ENCODE data around the gene FUNDC2. TPM values are rescaled to one million over a fixed set of nuclear protein-coding genes. Genes with fewer than 3 reads are reported as not detected.

The FUNDC2 gene
- total RNA-seq, 4 donors from 2014 or later: 7.8 to 51.7 (median 34.7) TPM

DNA sequence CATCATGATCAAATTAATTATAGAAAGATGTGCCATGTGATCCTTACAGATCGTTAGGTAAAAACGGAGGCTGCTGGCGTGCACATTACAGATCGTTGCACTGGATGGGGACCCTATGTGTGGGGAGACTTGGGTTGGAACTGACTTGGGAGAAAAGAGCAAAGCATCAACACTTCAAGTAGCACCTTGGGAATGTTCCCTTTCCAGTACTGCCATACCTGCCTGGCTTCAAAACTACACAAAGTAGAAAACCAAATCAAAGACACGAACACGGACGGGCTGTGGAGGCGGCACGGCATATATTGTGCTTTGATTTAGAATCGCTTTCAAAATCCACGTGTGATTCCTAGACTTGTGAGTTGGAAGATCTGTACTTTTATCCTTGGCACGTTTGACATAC is 43.4 kb downstream of the FUNDC2 start:
- H3K27ac ChIP-seq: peak overlapping the region; percentile 79 to 94 (median 90)
- peak overlapping the region; percentile 42 to 77 (median 68) for H3K4me3 ChIP-seq
- DNase-seq: no peak
- WGBS, 2 donors: 0 to 48% methylated on average over 11 to 12 of the region's 12 CpGs
- no peaks in the 10 kb centered on the region for H3K36me3 ChIP-seq
- TF ChIP-seq, protein P1, sequence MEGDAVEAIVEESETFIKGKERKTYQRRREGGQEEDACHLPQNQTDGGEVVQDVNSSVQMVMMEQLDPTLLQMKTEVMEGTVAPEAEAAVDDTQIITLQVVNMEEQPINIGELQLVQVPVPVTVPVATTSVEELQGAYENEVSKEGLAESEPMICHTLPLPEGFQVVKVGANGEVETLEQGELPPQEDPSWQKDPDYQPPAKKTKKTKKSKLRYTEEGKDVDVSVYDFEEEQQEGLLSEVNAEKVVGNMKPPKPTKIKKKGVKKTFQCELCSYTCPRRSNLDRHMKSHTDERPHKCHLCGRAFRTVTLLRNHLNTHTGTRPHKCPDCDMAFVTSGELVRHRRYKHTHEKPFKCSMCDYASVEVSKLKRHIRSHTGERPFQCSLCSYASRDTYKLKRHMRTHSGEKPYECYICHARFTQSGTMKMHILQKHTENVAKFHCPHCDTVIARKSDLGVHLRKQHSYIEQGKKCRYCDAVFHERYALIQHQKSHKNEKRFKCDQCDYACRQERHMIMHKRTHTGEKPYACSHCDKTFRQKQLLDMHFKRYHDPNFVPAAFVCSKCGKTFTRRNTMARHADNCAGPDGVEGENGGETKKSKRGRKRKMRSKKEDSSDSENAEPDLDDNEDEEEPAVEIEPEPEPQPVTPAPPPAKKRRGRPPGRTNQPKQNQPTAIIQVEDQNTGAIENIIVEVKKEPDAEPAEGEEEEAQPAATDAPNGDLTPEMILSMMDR (IDR thresholded peaks at IDR 0.05): no peak
- TF ChIP-seq POLR2A (IDR thresholded peaks at IDR 0.05): no peak
- H3K27me3 ChIP-seq: no peaks in the 10 kb centered on the region
- intact Hi-C loops (cut with DNase I): no loop called here
- no peaks in the 10 kb centered on the region for H3K9me3 ChIP-seq
- peaks cover 0 to 43% (median 8%) of the 10 kb centered on the region in 3 donors for H3K4me1 ChIP-seq

DNA sequence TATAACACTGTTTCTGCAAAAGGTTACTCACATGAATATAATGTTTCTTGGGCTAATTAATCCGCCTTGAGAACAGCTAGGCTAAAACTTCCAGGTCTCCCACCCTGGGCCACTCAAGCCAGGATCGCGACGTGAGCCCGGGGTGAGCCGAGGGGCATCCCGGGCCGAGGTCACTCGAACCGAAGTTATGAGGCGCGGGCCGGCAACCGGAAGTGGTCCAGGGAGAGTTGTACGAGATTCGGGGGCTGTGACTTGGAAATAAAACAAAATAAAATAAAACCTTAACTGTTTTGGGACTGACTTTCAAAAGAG is 44.0 kb downstream of the FUNDC2 start:
- TF ChIP-seq, protein P1 (IDR thresholded peaks at IDR 0.05): no peak
- no peak for TF ChIP-seq POLR2A (IDR thresholded peaks at IDR 0.05)
- peaks cover 0 to 38% (median 8%) of the 10 kb centered on the region in 3 donors for H3K4me1 ChIP-seq
- no peak for DNase-seq
- WGBS, 2 donors: 0 to 40% methylated on average over 8 to 16 of the region's 16 CpGs
- intact Hi-C loops (cut with DNase I): no loop called here
- H3K27me3 ChIP-seq: no peaks in the 10 kb centered on the region
- peaks cover 0 to under 1% (median 0%) of the 10 kb centered on the region in 3 donors for H3K36me3 ChIP-seq
- peak overlapping the region; percentile 42 to 77 (median 68) for H3K4me3 ChIP-seq
- H3K9me3 ChIP-seq: no peaks in the 10 kb centered on the region
- peak overlapping the region; percentile 79 to 94 (median 90) for H3K27ac ChIP-seq

- peak within 1 kb of the TSS; percentile 79 to 94 (median 90) for H3K27ac ChIP-seq
- no peaks in the 10 kb centered on the region for H3K9me3 ChIP-seq
- DNase-seq: peak; percentile 38
- H3K4me3 ChIP-seq: peak within 1 kb of the TSS; percentile 54 to 77 (median 68)
- H3K36me3 ChIP-seq: peaks cover 0 to 5% (median 0%) of the 10 kb centered on the region in 3 donors
- H3K27me3 ChIP-seq: no peaks in the 10 kb centered on the region
- TF ChIP-seq POLR2A (IDR thresholded peaks at IDR 0.05): peak in 2 of 4 donors; percentile 69 to 74
- TF ChIP-seq, protein P1 (IDR thresholded peaks at IDR 0.05): no peak
- intact Hi-C loops (cut with DNase I): no loop called here
- WGBS, 2 donors: 0 to 27% methylated on average over 4 to 12 of the region's 81 CpGs
- H3K4me1 ChIP-seq: peaks cover 0 to 34% (median 8%) of the 10 kb centered on the region in 3 donors
Observed at GRCh38 chrX:155070975-155071693, 44.5 kb downstream of the FUNDC2 start, which contains the start of the genes BRCC3, CMC4 and MTCP1. TSS of gene BRCC3 (plus strand) at chrX:155071508. CDS start at chrX:155071528, 20 bp downstream. TSS of gene CMC4 (minus strand) at chrX:155071136. CDS start at chrX:155064023, 7,113 bp downstream. TSS of gene MTCP1 (minus strand) at chrX:155071136. CDS start at chrX:155066010, 5,126 bp downstream.

DNA sequence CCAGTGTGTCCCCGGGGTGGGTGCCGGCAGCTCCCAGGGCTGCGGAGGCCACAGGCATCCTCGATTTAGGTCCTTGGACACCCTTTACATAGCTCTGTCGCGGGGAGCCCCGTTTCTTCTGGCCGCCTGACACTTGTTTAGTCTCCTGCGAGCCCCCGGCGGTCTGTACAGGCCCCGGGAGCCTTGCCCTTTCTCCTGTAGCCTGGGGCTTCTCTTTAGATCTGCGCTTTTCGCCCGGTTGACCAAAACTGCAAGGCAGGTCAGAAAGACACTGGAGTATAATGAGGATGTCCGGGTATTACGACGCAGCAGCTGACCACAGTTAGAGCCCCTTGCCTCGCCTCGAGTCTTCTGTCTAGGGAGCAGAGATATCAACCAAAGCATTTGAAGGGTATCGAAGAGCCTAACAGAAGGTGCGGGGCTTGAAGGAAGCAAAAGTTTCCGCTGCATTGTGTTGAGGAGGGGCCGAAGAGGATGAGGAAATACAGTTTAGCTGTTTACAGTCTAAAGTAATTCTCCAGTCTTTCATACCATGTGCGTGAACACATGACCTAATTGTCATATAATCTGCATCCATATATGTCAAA is 45.1 kb downstream of the FUNDC2 start:
- H3K27ac ChIP-seq: peak overlapping the region; percentile 79 to 91 (median 88)
- H3K9me3 ChIP-seq: no peaks in the 10 kb centered on the region
- H3K36me3 ChIP-seq: peaks cover 0 to 12% (median 0%) of the 10 kb centered on the region in 3 donors
- peaks cover 0 to 34% (median 8%) of the 10 kb centered on the region in 3 donors for H3K4me1 ChIP-seq
- peak overlapping the region; percentile 54 to 77 (median 68) for H3K4me3 ChIP-seq
- intact Hi-C loops (cut with DNase I): no loop called here
- no peak for DNase-seq
- no peaks in the 10 kb centered on the region for H3K27me3 ChIP-seq
- TF ChIP-seq, protein P1 (IDR thresholded peaks at IDR 0.05): no peak
- TF ChIP-seq POLR2A (IDR thresholded peaks at IDR 0.05): no peak
- 0 to 48% methylated on average over 2 to 16 of the region's 25 CpGs for WGBS, 2 donors
